ENCODE measurements around the gene FUNDC2.

GRCh38 chrX:155054255-155054654 is 27.6 kb downstream of the FUNDC2 start:
- TF ChIP-seq CTCF (IDR thresholded peaks at IDR 0.05), result no peak
- TF ChIP-seq POLR2A (IDR thresholded peaks at IDR 0.05), result no peak

All from adrenal gland (tissue), 5 donors.